IPS-18c (cell line): ENCODE measurements around the gene DSE.

Experiments used
- H3K4me3 ChIP-seq: 2 replicates; pipeline ENCODE4 v1.7.0; 2013; ENCODE audit warnings: low read depth, mild to moderate bottlenecking, low read length, moderate library complexity; ENCODE audit not compliant: insufficient read depth
- H3K9me3 ChIP-seq: one replicate; pipeline ENCODE4 v1.6.1; 2013; ENCODE audit warnings: mild to moderate bottlenecking, low read length, moderate library complexity; ENCODE audit not compliant: control insufficient read depth, insufficient read depth

The DSE gene

GRCh38 chr6:116397914-116398313 lies 27.2 kb downstream of the DSE start:
- Histone ChIP-seq H3K4me3 (no peak overlapping the region), H3K9me3 (no peaks in the 10 kb centered on the region)

DNA sequence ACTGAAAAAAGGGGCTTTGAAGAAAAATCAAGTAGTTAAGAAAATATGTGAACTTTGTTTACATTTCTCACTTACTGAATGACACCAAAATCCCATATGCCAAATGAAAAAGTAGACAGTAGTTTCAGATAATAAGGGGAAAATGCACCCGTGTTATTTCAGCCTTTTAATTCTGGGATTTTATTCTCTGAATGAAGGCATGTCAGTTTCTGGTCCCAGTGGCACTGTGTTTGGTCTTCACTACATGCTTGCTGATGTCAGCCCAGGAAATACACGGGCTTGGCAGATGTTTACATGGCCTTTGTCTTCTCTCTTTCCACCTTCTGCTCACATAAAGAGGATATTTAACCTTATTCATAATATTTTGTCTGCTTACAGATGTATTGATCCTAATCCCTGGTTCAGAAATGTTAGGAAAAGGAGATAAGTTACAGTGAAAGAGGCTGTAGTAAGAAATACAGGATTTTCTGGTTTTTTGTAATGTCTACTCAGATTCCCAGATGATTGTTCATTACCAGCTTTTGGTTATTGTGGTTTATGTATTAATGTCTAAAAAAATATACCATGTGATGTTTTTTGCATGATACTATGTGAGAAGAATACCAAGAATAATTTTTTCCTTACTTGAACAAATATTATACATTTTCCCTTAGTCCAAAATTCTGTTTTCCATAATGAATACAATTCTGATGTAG lies 27.7 kb downstream of the DSE start:
- H3K9me3 ChIP-seq: no peaks in the 10 kb centered on the region
- H3K4me3 ChIP-seq: no peak overlapping the region

- no peak overlapping the region for H3K4me3 ChIP-seq
- no peaks in the 10 kb centered on the region for H3K9me3 ChIP-seq
Measured at GRCh38 chr6:116399287-116399686, 28.5 kb downstream of the DSE start.

DNA sequence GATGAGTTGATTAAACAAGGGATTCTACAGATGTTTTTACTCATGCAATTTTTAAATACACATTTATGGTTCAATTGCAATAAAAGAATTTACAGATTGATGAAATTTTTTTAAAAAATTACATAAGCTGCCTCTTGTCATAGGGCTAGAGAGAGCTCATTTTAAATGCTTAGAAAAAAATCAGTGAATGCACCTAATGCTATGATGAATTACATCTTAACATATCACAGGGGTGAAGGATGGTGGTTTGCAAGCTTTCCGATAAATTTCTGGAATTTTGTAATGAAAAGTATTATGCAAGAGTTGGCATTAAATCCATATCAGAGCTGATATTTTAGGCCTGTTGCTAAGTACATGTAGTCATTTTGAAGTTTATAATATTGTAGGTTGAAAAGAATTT lies 29.6 kb downstream of the DSE start:
- no peak overlapping the region for H3K4me3 ChIP-seq

DNA sequence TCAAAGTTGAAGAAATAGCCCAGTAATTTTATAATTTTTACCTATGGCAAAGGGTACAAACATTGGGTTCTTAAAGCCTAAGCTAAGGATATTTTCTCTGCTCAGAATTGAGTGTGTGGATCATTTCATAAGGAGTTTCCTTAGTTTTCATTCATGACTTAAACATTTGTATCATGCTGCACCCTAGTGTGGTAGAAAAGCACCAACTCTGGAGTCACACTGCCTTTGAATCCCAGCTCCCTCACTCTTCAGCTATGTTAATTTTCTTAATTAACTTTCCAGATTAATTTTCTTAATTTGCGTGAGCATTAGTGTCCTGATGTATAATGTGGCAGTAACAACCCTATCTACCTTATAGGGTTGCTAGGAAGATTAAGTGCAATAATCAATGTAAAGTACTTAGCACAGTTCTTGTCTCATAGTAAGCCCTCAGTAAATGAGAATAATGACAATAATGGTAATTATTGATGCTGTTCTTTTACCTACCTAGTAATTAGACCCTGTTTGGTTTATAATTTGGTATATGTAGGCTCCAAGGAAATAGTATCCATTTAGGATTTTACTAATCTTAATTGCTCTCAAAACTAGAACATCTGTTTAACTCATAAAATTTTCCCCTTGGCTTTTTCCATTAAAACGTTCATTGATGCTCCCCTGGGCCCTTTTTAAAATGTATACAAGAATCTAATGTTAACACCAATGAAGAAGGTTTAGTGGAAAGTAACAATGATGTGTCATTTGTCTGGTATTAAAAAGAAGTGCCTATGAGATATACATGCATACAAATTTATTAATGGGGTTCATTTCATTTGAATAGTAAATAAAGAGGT lies 31.6 kb downstream of the DSE start:
- Histone ChIP-seq H3K4me3 (no peak overlapping the region), H3K9me3 (no peaks in the 10 kb centered on the region)

More for the DNA sequence above, 29.6 kb downstream of the DSE start:
- H3K9me3 ChIP-seq: no peaks in the 10 kb centered on the region

DNA sequence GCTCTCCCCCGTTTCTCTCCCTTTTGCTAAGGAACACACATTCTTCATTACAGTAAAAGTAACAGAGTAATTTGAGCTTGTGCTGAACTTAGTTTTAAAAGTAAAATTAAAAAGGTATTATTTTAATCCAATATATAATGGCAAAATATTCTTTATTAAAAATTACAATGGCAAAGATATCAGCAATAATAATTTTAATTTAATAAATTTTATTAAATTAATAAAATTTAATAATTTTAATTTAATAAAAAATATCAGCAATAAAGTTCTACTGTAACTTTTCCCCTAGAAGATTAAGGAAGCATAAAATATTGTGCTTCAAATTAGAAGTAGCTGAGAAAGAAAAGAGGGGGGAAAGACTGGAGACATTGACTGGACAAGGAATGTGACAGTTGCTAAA lies 32.5 kb downstream of the DSE start:
- Histone ChIP-seq H3K4me3 (no peak overlapping the region), H3K9me3 (no peaks in the 10 kb centered on the region)

- H3K4me3 ChIP-seq: no peak overlapping the region
- no peaks in the 10 kb centered on the region for H3K9me3 ChIP-seq
Measured at GRCh38 chr6:116404696-116405095, 33.9 kb downstream of the DSE start.

DNA sequence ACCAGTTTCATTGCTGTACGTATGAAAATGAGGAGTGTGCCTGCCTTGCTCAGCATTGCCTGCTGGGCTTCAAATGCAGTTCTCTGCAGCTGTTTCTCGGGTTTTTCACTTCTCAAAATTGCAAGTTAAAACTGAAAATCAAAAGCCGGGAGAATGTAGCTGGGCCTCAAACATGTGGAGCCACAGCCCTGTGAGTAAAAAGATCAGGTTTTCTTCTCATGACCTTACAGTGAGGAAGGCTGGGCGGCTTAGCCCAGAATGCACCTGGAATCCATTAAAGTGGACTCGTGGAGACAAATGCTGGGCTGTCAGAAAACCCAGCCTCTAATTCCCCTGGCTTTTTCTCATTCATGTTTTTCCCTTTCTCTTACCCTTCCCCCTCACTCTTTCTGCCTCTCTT lies 34.4 kb downstream of the DSE start:
- no peak overlapping the region for H3K4me3 ChIP-seq
- no peaks in the 10 kb centered on the region for H3K9me3 ChIP-seq

DNA sequence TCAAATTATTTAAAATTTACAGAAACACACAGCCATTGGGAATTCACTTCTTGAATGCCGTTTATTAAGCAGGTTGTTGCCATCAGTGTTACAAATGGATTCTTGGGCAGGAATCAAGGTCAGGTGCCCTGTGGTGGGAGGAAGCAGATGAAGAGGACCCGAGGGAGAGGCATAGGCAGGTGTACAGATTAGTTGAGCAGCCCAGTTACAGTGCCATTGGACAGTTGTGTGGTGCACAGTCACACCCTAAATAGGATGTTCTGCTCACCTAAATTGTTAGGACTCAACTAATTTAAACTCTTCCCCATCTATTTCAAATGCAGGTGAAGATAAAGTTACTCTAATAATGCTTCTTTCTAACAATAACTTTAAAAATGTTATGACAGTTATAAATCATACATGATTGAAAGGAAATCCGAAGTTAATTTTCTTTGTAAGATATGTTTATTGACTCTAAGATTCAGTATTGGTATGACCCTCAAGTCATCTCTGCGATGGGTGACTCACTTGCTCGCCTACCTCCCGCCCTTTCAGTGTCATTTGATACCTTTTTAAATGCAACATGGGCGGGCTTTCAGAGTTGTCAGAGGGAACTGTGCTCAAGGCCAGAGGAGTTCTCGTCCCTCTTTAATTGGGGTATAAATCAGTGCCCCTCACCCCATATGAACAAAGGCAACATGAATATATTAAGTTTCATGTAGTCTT lies 35.1 kb downstream of the DSE start:
- Histone ChIP-seq H3K4me3 (no peak overlapping the region), H3K9me3 (no peaks in the 10 kb centered on the region)

GRCh38 chr6:116406678-116407345 lies 36.1 kb downstream of the DSE start:
- Histone ChIP-seq H3K4me3 (no peak overlapping the region), H3K9me3 (no peaks in the 10 kb centered on the region)

- Histone ChIP-seq H3K4me3 (no peak overlapping the region), H3K9me3 (no peaks in the 10 kb centered on the region)
Measured at GRCh38 chr6:116408491-116408890, 37.7 kb downstream of the DSE start.

DNA sequence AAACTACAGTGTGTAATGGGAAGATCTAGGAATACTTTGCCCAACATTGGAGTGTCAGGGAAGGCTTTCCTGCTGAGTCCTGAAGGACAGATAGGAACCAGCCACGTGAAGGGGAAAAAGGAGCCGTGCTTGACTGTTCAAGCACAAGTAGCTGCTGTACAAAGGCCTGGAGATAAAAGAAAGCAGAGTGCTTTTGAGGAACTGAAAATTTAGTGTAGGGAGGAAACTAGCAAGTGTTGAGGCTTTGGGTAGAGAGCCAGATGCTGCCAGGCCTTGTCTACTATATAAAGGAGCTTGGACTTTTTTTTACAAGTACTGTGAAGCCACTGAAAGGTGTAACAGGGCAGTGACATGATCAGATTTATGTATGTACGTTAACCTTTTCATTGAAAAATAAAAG lies 39.0 kb downstream of the DSE start:
- H3K4me3 ChIP-seq: no peak overlapping the region
- H3K9me3 ChIP-seq: no peaks in the 10 kb centered on the region

DNA sequence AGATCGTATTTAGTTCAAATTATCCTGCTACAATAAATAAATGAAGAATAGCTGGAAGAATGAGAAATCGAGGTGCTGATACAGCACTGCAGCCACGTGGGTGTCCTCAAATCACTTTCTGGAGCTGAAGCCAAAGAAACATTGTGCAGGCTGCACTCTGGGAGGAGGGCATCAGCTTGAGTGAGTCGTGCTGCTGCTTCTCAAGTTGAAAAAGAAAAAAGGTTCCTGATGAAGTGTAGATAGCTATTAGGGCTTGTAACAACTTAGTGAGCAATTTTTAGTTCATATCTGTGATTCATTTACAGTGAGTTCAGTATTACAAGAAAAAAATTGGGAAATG lies 40.5 kb downstream of the DSE start:
- Histone ChIP-seq H3K9me3 (no peaks in the 10 kb centered on the region), H3K4me3 (no peak overlapping the region)

DNA sequence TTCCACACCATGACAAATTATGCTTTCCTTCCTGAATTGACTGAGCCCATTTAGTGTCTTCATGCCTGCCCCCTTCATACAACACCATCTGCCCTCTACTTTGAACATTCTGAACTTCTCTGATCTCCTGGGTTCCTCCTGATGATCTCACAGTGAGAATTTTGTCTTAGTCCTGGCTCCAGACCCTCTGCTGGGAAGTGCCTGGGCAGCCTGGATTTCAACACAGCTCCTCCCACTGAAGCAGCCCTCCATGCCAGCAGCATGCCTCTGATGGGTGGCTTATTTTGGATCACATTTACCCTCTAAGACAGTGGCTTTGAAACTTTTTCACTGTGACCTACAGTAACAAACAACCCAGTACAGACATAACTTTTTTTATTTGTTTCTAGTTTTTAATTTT lies 41.5 kb downstream of the DSE start:
- Histone ChIP-seq H3K9me3 (no peaks in the 10 kb centered on the region), H3K4me3 (no peak overlapping the region)

DNA sequence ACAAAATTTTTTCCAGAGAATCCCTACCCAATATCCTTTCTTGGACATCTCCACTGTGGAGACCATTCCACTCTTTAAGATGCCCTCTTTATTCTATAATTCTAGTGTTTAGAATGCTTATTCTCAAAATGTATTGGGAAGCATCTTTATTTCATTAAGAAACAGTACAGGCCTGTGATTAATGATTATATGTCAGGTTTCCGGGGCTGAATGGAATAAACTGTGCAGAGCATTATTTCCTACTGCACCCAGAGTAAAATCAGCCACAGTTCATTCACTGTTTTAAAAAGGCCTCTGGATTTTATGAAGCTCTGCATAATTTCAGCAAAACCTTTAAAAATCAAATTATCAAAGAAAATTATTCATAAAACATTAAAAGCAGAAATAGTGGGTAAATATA lies 42.6 kb downstream of the DSE start:
- Histone ChIP-seq H3K9me3 (no peaks in the 10 kb centered on the region), H3K4me3 (no peak overlapping the region)

GRCh38 chr6:116417661-116418060 lies 46.9 kb downstream of the DSE start:
- Histone ChIP-seq H3K9me3 (no peaks in the 10 kb centered on the region), H3K4me3 (no peak overlapping the region)

DNA sequence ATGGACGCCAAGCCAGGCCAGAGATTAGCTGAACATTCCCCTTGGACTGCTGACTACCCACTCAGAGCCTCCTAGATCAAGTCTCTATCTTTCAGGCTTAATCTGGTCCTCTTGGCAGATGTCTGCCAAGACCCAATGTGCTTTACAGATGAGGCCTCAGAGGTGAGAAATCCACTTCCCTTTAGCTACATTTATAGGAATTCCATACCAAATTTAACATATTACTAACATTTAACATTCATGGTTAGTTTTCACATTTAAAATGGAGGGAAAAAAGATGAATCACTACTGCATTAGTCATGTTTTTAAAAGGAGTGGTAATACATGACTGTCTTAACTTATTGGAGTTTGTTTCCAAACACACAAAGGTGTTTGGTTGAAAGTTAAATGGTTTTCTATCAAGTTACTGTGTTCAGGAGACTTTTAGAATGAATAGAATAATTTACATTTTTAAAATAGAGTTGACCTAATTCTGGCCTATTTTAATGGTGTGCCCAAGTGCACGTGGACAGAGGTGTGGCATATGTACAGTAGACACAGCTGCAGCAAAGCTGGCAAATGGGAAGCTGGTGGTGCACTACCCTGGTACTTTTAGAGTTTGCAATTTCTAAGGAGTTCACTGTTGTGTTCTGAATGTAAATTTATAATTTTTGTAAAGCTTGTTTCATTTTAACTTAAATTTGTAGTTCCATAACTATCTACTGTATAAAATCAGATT lies 48.5 kb downstream of the DSE start:
- no peaks in the 10 kb centered on the region for H3K9me3 ChIP-seq
- no peak overlapping the region for H3K4me3 ChIP-seq
